Mucosa of descending colon (tissue), 3 donors: Measurements from ENCODE around the gene ETFB. TPM values are rescaled to one million over a fixed set of nuclear protein-coding genes. Genes with fewer than 3 reads are reported as not detected.

Experiments used
- ATAC-seq: fragments of 200-7000 bp; cut with Tn5 transposase; one replicate; pipeline ENCODE4 v1.9.1; 2020; ENCODE audit warnings: mild to moderate bottlenecking, moderate library complexity
- DNase-seq, 3 donors: peaks; one replicate each; pipeline ENCODE4 v3.0.0-alpha.2; 2020
- H3K36me3 ChIP-seq: fragments of 200-600 bp; one replicate; pipeline ENCODE4 v1.8.0; 2021; ENCODE audit warnings: low read depth, mild to moderate bottlenecking
- H3K4me1 ChIP-seq: fragments of 200-600 bp; one replicate; pipeline ENCODE4 v1.8.0; 2021; ENCODE audit warnings: low read depth, mild to moderate bottlenecking
- H3K4me3 ChIP-seq: fragments of 200-600 bp; one replicate; pipeline ENCODE4 v1.8.0; 2021; ENCODE audit warnings: mild to moderate bottlenecking
- H3K9me3 ChIP-seq: fragments of 200-600 bp; one replicate; pipeline ENCODE4 v1.8.0; 2021; ENCODE audit warnings: mild to moderate bottlenecking
- intact Hi-C, 2 donors: fragments of 100-400 bp; cut with DNase I in 1 of 2; cut with micrococcal nuclease in 1 of 2; formaldehyde crosslinking; loops; one replicate each; pipeline versions ENCODE4 v1.11.0 to v1.11.1; 2022; cut with DNase I, micrococcal nuclease
- total RNA-seq, 3 donors: library from RNA; stranded (reverse); fragmentation: NEBNext Ultra II Directional in 2 of 3; extraction: Animal tissue kit (Norgen Biotek cat#: 25700) in 2 of 3; gene quantifications; one replicate each; pipeline versions ENCODE4 v1.2.1 to v1.2.4, GENCODE V29; 2021 to 2023
- TF ChIP-seq, protein P1 (sequence below): fragments of 200-600 bp; IDR thresholded peaks from one replicate; pipeline ENCODE4 v1.8.0; 2022; ENCODE audit warnings: antibody characterized with exemption, mild to moderate bottlenecking
- donor health status: DM: no; HTN: no; CAD: no; lungs with moderate emphysema.
- donor health status: DM: no; HTN: no; CAD: no.
- donor health status: DM: no; HTN: yes; CAD: no.

Gene ETFB
- total RNA-seq, 3 donors from 2014 or later = 113 to 154 (median 130) TPM

DNA sequence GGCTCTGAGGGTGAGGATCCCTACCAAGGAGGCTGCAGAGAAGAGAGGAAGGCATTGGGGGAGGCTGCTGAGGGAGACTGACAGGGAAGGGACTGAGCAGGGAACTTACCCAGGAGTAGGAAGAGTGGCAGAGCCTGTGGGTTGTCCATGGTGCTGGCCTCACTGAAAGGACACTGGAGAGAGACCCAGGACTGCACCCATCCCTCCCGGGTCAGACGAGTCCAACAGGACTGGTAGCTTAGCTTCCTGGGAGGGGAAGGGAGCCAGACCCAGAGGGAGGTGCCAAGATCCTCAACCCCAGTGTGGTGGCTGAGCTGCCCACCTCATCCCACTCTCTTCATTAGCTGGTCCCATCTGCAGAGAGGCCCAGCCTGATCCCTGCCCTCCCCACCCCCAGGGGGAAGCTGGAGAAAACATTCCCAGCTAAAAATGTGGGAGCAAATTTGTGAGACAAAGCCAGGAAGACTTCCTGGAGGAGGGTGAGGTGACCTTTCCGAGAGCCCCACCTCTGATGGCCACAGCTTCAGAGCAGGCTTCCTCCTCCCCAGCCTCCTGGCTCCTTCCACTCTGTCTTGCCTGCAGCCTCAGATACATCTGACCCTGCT is 24.1 kb downstream of the ETFB start, which contains the start of gene VSIG10L:
VSIG10L (minus strand) TSS at position 164 of the 605 bp plus-strand sequence; CDS start at position 149, 15 bp downstream.
- Histone ChIP-seq H3K36me3 (no peaks in the 10 kb centered on the region), H3K9me3 (no peaks in the 10 kb centered on the region), H3K4me1 (peaks cover 9% of the 10 kb centered on the region), H3K4me3 (no peak within 1 kb of the TSS)
- intact Hi-C loops = no loop called here
- DNase-seq = no peak
- ATAC-seq = no peak
- TF ChIP-seq, protein P1, sequence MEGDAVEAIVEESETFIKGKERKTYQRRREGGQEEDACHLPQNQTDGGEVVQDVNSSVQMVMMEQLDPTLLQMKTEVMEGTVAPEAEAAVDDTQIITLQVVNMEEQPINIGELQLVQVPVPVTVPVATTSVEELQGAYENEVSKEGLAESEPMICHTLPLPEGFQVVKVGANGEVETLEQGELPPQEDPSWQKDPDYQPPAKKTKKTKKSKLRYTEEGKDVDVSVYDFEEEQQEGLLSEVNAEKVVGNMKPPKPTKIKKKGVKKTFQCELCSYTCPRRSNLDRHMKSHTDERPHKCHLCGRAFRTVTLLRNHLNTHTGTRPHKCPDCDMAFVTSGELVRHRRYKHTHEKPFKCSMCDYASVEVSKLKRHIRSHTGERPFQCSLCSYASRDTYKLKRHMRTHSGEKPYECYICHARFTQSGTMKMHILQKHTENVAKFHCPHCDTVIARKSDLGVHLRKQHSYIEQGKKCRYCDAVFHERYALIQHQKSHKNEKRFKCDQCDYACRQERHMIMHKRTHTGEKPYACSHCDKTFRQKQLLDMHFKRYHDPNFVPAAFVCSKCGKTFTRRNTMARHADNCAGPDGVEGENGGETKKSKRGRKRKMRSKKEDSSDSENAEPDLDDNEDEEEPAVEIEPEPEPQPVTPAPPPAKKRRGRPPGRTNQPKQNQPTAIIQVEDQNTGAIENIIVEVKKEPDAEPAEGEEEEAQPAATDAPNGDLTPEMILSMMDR = no peak

GRCh38 chr19:51341066-51341465 is 25.1 kb downstream of the ETFB start:
- Histone ChIP-seq H3K4me1 (peaks cover 9% of the 10 kb centered on the region), H3K4me3 (no peak overlapping the region), H3K9me3 (no peaks in the 10 kb centered on the region), H3K36me3 (no peaks in the 10 kb centered on the region)
- DNase-seq = peak in 2 of 3 donors; percentile 39 to 62
- TF ChIP-seq, protein P1 = no peak
- intact Hi-C loops = no loop called here
- ATAC-seq = no peak

DNA sequence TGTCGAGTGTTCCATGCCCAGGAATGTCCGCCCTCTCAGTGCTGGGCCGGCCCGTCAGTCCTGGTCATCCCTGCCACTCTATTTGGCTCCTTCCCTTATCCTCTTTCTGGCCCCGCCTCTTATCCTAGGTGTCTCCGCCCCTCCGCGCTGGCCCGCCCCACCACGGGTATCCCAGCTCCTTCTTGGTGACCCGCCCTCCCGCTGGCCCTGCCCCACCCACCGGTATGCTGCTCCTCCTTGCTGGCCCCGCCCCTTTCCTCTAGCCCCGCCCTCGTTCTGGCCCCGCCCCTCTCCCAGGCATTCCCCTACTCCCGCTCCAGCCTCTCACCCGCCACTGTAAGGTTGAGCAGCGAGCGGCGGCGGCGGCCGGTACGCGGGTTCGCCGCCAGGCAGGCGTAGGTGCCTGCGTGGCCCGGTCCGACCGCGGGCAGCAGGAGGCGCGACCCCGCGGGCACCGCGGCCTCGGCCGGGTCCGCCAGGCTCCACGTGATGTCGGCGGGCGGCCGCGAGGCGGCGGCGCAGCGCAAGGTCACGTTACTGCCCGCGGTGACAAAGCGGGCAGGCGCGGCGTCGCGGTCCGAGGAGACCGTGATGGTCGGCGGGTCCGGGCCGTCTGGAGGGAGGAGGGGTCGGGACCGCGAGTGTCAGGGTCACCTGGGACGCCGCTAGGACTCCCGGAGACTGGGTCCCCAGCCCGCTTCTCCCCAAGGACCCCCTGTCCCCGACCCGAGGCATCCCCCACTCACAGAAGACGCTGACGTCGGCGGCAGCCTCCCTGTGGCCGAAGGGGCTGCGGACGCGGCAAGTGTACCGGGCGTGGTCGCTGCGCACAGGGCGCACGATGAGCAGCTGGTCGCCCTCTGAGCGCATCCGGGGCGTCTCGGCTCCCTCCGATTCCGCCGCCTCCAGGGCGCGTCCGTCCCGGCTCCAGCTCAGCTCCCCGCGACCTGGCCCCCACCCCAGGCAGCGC is 26.2 kb downstream of the ETFB start:
- intact Hi-C loops = loop anchor here in 1 of 2 donors (10.0 kb wide), 1 partner anchor 95 kb away; no protein-coding TSS in a partner anchor
- DNase-seq (peak; percentile 99), ATAC-seq (peak; percentile 95)
- H3K4me1 ChIP-seq = peaks cover 9% of the 10 kb centered on the region
- no peaks in the 10 kb centered on the region for H3K9me3 ChIP-seq
- H3K4me3 ChIP-seq = no peak overlapping the region
- no peaks in the 10 kb centered on the region for H3K36me3 ChIP-seq
- TF ChIP-seq, protein P1 = no peak

DNA sequence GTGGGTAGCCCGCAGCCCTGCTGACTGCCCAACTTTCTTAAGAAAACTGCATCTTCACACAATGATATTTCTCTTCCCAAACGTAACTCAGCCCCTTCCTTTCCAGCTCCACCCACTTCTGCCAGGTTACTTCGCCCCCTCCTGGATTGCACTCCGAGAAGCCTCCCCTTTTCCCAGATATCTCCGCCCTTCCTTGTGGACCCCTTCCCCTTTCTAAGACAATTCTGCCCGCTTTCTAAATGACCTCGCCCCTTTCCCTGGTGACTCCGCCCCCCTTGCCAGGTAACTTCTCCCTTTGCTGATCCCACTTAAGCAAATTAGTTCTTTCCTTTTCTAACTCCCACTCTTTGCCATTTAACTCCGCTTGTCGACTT is 26.9 kb downstream of the ETFB start:
- ATAC-seq (no peak), DNase-seq (no peak)
- TF ChIP-seq, protein P1 = no peak
- Histone ChIP-seq H3K36me3 (no peaks in the 10 kb centered on the region), H3K9me3 (no peaks in the 10 kb centered on the region), H3K4me3 (peak overlapping the region; percentile 22), H3K4me1 (peaks cover 9% of the 10 kb centered on the region)
- intact Hi-C loops = loop anchor here in 1 of 2 donors (10.0 kb wide), 1 partner anchor 96 kb away; no protein-coding TSS in a partner anchor

- Histone ChIP-seq H3K4me3 (peak overlapping the region; percentile 22), H3K9me3 (no peaks in the 10 kb centered on the region), H3K4me1 (peaks cover 9% of the 10 kb centered on the region), H3K36me3 (no peaks in the 10 kb centered on the region)
- intact Hi-C loops = loop anchor here in 1 of 2 donors (10.0 kb wide), 1 partner anchor 96 kb away; no protein-coding TSS in a partner anchor
- TF ChIP-seq, protein P1 = peak; percentile 82
- ATAC-seq (peak; percentile 78), DNase-seq (peak; percentile 89 to 92 (median 91))
Observed at GRCh38 chr19:51338563-51339312, 27.4 kb downstream of the ETFB start.
